Fibroblast of skin of left biceps (primary cell): ENCODE measurements around the gene TMEM14A.
"Not testable (repeated sequence)": the region's sequence is repeated elsewhere in the genome, so short reads cannot be mapped to it uniquely, and the experiment has no call there.

Experiments used
- DNase-seq, 2 experiments: peaks; one replicate each; pipeline ENCODE4 v3.0.0-alpha.2; 2013; ENCODE audit warnings: low read depth in 2 of 2

Gene TMEM14A, protein sequence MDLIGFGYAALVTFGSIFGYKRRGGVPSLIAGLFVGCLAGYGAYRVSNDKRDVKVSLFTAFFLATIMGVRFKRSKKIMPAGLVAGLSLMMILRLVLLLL

DNA sequence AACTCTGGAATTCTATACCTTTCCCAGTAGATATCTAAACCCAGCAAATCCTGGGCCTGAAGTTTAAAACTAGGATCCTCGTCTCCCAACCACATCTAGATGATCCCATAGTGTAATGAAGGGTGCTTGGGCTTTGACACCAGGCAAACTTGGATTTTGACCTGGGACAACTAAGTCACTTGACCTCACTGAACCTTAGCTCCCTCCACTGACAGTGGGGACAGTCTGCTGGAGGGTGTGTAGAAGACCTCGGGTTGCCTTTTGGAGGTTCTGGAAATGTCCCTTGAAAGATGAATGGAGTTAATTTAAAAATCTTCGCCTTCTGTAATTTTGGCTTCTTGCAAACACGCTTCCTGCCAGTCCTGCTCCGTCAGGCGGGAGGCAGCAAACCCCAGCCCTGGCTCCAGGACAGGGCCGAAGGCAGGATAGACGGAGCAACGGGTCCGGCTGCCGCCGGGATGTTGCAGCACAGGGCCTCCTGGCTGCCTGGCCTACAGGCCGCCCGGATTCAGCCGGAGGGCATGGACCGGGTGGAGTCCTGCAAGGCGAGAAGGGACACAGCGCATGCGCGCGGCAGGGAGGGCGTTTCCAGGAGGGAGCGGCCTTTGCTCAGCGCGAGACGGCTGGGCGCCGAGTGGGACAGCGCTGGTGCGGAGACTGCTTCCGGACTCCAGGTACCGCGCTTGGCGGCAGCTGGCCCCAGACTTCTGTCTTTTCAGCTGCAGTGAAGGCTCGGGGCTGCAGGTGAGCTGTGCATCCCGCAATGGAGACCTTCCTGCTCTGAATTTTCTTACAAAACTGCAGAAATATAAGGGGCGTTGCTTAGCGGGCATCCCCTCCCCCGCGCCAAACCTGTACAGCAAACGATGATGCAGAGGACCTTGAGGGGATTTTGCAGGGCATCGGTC, at the start of gene TMEM14A:
Gene TMEM14A, plus strand, starts transcription at position 612 of the 908 bp plus-strand sequence. CDS start 5,990 bp downstream, outside the sequence.
- peak; percentile 58 to 67 for DNase-seq

DNA sequence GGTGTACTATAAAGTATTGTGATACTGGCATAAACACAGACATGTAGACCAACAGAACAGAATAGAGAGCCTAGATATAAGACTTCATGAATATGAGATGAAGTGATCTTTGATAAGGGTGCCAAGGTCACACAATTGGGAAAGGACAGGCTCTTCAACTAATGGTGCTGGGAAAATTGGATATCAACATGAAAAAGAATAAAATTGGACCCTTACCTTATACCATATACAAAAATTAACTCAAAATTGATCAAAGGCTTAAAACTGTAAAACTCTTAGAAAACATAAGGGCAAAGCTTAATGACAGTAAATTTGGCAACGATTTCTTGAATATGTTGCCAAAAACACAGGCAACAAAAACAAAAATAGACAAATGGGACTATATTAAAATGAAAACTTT, 49.3 kb upstream of the TMEM14A start:
- DNase-seq, result no peak

DNA sequence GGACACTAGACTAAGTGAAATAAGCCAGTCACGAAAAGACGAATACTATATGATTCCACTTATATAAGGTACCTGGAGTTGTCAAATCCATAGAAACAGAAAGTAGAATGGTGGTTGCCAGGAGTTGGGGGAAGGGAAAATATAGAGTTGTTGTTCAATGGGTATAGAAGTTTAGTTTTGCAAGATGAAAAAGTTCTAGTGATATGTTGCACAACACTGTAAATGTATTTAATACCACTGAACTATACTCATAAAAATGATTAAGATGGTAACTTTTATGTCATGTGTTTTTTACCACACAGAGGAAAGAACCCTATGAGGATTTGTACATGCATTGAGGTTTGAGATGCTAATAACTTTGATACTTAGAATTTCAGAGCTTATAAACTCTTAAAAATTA, 48.1 kb upstream of the TMEM14A start:
- no peak for DNase-seq

DNA sequence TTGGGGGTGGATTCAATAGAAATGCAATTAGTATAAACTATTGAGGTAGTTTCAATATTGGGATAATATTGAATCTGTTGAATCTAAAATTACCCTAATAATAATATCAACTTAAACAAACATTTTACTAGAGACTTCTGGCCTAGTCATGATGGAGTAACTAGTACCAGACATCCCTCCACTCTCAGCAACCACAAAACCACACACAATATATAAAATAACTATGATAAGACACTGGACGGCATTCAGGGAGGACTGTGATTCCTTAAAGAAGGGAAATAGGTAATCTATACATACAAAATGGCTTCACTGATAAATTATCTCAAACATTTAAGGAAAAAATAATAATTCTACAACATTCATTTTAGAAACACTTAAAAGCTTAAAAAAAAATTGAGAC, 38.9 kb upstream of the TMEM14A start:
- DNase-seq, result no peak

DNA sequence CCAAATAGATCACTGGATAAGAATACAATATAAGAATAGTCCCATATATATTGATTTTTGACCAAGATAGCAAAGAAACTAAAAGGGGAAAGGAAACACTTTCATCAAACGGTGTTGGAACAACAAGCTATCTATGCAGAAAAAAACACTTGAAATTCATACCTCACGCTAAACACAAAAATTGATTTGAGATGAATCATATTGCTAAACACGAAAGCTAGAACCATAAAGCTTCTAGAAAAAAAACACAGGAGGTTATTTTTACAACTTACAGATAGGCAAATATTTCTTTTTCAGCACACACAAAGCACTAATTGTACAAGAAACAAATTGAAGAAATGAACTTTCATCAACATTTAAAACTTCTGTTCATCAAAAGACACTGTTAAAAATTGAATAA, 36.7 kb upstream of the TMEM14A start:
- no peak for DNase-seq

DNA sequence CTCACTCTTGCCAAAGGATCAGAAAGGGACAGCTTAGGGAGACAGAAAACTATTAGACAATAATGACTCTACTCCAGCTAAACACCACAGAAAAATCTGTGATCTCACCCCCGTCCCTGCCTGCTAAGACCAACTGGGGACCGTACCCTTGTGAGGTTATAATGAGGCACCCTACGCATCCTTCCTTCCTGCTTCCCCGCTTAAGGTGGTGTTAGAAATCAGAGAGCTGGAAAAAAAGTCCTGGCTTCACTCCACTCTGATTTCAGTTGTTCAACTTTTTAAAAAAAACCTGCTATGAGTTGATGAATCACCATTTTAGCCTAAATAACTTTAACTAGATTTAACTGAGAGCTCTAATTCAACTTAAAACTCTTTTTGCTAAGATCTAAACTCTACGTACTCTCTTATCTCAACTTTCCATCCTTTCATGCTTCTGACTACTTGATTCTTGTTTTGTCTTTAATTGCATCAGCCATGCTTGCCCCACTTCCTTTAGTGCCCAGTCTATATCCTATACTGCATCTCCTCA, 35.8 kb upstream of the TMEM14A start:
- DNase-seq, result no peak

DNA sequence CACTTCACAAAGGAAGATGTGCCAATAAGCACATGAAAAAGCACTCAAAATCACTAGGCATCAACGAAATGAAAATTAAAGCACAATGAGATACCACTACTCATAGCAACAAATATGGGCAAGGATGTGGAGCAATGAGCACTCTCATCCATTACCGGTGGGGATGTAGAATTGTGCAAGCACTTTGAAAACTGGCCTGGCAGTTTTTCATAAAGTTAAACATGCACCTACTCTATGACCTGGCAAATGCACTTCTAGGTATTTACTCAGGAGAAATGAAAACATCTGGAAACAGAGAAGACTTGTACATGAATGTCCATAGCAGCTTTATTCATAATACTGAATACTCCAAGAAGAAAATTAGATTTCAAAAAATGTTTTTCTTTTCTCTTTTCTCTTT, 34.1 kb upstream of the TMEM14A start:
- no peak for DNase-seq

DNA sequence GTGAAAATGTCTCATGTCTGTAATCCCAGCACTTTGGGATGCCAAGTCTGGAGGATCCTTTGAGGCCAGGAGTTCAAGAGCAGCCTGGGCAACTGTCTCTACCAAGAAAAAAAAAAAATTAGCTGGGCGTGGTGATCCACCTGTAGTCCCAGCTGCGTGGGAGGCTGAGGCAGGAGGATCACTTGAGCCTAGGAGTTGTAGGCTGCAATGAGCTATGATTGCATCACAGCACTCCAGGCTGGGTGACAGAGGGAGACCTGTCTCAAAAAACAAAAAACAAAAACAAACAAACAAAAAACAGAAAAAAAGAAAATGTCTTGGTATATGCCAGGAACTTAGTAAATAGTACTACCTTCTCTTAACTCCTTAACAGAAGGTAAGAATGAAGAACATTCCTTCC, 31.4 kb upstream of the TMEM14A start:
- DNase-seq, result no peak

DNA sequence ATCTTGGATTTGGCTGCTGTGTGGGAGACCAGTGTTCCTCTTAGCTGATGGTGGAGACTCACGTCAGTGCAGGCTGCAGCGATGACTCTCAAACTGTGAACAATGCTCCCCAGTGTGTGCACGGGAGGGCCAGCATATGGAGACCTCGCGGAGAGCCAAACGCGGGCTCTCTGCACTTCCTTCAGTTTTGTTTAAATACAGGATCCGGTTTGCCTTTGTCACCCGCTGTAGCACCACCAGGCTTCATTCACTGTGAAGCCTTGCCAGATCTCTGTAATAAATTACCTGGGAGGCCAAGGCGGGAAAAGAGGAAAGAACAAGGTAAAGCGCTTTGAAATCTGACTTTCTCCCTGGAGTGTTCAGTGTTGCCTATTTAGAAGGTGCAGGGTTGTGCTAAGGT, 30.7 kb upstream of the TMEM14A start:
- DNase-seq, result no peak

DNA sequence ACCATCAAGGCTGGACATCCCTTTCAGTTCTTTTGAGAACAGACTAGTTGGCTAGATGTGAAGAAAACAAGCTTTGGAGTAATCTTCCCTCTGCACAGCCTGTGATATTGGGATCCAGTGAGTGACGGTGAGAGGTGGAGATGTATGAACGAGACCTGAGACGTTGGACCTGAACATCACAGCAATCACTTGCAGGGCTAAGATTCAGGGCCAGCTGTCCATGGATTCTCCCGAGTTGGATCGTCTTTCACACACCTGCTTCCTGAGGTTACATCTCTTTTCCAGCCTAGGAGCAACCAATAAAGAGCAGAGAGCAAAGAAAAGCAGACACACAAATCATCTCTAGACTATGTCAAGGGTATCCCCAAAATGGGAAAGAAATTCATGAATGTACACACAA, 30.0 kb upstream of the TMEM14A start:
- no peak for DNase-seq

DNA sequence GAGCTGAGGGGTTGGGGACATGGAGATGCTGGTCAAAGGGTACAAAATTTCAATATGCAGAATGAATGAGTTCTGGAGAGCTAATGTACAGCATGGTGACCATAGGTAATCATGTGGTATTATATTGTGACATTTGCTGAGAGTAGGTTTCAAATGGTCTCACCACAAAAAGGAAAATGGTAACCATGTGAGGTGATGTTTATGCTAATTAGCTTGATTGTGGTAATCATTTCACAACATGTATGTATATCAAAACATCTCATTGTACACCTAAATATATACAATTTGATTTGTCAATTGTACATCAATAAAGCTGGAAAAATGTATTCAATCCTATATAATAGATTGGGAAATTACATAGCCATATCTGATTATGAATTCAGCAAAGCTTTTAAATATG, 29.5 kb upstream of the TMEM14A start:
- DNase-seq, result no peak

DNA sequence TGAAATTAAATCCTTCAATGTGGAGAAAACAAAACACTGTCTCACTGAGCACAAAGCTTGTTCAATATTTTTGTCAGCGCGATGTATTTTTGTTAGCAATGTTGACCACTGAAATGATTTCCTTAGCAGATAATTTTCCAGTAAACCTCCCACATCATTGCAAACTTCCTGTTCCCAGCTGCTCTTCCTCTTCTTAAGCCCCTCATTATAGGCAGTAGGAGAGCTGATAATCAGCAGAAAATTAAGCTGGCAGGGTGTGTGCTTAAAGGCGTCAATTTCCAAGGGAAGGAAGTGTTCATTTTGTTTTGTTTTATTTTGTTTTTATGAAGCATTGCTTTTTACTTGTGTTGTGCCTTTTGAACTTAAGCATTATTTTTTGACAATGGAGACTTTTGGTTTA, 29.1 kb upstream of the TMEM14A start:
- no peak for DNase-seq

DNA sequence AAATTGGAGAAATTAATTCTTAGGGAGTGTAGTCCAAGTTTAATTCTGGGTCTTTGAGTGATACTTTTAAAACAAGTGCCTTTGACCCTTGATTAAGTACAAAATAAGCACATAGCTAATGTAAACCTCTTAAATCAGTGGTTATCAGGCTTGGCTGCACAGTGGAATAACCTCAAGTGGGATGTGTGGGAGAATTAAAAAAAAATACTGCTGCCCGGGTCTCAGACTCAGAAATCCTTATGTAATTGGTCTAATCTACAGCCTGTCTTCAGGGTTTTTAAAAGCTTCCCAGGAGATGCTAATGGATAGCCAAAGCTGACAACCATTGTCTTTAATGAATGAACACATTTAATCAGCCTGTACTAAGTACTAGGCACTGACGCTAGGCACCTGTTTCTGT, 28.5 kb upstream of the TMEM14A start:
- DNase-seq, result no peak

DNA sequence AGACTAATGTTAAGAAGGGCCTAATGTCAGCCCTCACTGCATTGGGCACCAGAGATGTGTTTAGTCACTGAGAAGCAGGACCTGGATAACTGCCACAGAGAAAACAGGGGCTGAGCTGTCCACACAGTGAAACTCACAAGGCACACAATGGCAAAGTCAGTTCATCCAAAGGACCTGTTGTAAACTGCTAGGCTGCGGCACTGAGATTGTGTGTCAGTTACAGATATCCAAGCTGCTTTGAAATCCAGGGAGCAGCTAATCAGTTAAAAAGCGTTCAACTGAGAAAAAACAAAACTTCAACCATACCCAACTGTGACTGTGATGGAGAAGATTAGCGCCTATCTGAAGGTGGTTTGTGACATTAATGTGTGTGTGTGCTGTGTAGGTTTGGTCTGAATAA, 27.8 kb upstream of the TMEM14A start:
- DNase-seq, result no peak

DNA sequence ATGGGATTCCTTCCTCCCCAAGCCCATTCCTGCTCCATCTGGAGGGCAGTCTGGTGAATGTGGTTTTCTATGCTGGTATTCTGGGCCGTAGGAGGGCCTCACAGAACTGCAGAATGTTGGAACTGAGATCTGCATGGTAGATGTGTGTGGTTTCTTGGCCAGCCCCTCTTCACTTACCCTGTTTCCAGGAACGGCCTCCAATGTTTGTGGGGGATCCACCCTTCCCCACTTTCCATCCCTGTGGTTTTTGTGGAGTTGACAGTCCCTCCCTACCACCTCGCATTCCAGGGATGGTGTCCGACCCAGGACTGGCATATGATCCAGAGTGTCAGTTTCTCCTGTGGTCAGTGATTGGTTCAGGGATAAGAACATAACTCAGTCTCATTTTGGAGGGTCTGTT, 26.7 kb upstream of the TMEM14A start:
- no peak for DNase-seq

DNA sequence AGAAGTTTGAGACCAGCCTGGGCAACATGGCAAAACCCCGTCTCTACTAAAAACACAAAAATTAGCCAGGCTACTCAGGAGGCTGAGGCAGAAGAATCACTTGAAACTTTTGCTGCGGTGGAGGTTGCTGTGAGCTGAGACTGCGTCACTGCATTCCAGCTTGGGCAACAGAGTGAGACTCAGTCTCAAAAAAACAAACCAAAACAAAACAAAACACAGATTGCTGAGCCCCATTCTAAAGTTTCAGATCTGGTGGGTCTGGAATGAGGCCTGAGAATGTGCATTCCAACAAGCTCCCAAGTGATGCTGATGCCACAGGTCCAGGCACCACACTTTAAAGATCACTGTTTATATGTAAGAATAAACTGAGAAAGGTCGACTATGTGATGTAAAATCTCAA, 24.9 kb upstream of the TMEM14A start:
- DNase-seq, result no peak

DNA sequence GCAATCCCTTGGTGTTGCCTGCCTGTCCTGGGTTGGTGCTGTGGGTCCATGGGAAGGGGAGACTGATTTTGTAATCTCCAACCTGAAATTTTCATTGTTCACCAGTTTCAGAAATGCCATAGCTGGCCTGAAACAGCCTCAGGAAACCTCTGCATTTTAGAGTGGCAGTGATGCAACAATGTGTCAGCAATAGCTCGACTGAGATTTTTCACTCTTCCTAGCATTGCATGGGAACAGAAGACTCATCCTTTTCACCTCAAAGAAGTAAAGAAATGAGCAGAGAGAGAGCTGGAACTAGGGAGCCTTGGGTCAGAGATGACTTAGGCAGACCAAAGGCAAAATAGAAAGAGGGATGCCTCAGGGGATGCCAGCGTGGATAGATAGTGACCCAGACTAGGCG, 23.7 kb upstream of the TMEM14A start:
- peak in 1 of 2 experiments; percentile 22 for DNase-seq

DNA sequence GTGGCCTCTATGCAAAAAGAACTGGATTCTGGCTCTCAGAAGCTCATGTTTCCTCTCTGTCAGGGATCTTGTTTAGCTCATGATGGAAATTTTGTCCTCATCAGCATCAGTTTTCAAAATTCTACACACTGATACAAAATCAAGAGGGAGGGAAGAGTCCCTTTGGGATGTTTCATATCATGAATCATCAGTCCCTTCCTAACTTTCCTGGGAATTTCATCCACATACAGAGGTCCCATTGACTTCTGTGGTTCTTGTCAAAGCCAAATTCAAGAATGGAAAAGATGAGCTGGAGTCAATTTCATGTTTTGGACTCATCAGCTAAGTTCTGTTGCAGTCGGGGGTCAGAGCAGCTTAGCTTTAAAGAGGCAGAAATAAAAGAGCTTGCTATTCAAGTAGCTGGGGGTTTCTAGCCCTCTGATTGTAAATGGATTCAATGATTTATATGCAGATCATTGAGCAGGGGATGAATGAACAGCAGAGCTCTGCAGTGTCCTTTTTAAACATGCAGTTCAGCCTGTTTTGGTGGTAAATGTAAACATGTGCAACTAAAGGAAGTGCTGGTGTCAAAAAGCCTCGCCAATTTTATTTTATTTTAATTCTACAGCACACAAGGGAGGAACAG, 21.3 kb upstream of the TMEM14A start:
- DNase-seq, result no peak

DNA sequence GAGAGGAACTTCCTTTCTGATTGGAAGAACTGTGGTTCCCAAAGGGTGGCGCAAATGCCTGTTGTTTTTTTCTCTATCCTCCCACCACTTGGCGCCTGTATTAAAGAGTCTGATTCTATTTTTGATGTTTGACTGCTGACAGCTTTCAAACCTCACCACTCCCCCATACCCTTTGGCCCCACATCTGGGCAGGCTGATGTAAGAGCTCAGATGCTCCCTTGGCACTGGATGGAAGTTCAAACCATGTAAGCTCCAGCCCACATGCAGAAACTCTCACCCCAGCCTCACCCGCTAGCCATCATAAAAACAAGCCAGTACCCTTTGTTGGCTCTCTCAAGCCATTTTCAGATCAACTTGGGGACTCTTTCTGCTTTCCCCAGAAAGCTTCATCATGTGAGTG, 20.0 kb upstream of the TMEM14A start:
- DNase-seq, result no peak

DNA sequence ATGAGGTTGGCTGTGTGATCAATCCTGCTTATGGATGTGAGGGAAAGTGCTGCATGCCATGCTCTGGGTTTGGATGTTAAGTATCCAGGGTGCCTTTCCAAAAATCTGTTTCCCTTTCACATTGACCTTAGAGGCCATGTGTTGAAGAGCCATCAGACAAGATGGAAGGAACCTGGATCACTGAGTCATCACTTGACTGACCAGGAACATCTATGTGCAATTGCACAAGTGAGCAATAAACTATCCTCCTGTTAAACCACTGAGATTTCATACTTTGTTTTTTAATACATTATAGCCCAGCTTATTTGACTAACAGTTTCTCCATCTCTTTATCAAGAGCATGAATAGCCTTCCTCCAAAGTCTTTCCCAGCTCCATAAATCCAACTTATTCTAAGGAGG, 17.8 kb upstream of the TMEM14A start:
- no peak for DNase-seq

DNA sequence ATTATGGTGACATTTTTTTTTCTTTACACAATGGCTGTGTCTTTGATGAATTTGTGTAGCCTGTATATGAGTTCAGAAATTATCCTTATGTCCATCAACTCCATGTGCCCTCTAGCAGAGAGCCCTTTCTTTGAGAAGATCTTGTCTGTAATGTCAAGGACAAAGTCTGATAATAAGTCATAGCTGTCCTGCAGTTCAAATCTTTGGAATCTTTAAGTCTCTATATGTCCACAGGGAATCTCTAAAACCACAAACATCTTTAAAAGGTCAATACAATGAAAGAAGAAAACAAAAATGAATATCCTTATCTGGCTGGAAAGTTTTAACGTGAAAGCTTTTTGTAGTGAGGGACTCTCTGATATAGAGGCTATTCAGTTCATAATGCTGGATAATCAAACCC, 16.9 kb upstream of the TMEM14A start:
- no peak for DNase-seq

DNA sequence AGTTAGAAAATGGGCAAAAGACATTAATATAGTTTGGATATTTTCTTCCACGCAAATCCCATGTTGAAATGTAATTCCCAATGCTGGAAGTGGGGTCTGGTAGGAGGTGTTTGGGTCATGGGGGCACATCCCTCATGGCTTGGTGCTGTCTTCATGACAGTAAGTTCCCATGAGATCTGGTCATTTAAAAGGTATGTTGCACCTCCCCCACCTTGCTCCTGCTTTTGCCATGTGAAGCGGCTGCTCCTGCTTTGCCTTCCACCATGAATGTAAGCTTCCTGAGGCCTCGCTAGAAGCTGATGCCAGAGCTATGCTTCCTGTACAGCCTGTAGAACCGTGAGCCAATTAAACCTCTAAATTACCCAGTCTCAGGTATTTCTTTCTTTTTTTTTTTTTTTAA, 16.3 kb upstream of the TMEM14A start:
- no peak for DNase-seq

DNA sequence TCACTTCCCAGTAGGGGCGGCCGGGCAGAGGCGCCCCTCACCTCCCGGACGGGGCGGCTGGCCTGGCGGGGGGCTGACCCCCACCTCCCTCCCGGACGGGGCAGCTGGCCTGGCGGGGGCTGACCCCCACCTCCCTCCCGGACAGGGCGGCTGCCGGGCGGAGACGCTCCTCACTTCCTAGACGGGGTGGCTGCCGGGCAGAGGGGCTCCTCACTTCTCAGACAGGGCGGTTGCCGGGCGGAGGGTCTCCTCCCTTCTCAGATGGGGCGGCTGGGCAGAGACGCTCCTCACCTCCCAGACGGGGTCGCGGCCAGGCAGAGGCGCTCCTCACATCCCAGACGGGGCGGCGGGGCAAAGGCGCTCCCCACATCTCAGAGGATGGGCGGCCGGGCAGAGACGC, 15.0 kb upstream of the TMEM14A start:
- DNase-seq, result not testable (repeated sequence)
